NCI-H748 (cell line): ENCODE measurements around the gene SLC41A3.
"Not testable (repeated sequence)": the region's sequence is repeated elsewhere in the genome, so short reads cannot be mapped to it uniquely, and the experiment has no call there.

ENCODE experiments used
- DNase-seq: peaks from one replicate; lab custom pipeline; 2025; ENCODE audit not compliant: unreplicated experiment; lab: John Stamatoyannopoulos, UW

SLC41A3 gene

DNA sequence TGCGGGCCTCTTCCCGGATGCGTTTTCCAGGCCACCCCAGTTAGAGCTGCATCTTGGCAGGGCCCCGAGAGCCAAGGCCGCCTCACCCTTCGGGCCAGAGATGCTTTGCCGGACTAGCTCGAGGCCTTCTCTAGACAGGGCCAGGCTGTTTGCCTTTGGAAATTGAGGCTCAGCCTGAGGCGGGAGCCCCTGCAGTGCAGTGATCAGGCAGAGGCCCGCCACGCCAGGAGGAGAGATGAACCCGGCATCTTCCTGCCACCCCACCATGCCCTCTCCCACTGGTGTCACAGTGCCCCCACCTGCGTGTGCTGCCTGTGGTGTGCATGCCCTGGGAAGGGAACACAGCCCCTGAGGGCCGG lies 123.9 kb downstream of the SLC41A3 start:
- DNase-seq: no peak

DNA sequence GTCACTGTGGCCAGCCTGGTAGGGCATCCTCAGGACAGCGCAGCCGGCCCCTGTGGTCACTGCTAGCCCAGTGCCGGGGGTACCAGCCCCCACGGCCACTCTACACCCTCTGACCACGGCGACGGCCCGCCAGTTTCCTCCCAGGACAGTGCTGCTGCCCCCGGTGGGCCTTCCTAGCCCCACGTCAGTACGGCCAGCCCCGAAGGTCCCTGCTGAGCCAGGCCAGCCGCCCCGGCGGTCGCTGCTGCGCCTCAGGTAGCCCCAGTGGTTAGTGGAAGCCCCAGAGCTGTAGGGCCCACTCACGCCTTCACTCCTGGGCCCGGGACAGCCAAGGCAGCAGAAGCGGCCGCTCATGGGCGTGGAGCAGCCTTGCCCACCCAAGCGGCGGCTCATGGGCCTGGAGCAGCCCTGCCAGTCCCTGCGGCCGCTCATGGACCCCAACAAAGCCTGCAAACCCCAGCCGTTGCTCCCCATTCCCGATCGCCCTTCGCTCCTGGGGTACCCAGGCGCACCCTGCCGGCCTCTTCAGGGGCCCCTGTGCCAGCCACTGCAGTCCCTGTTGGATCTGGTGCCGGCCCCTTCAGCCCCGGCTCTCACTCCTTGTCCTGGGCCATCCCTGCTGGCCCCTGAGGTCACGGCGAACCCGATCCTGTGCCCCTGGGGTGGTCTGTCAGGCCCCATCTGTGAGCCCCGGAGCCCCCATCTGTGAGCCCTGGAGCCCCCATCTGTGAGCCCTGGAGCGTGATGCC lies 124.4 kb downstream of the SLC41A3 start:
- no peak for DNase-seq

DNA sequence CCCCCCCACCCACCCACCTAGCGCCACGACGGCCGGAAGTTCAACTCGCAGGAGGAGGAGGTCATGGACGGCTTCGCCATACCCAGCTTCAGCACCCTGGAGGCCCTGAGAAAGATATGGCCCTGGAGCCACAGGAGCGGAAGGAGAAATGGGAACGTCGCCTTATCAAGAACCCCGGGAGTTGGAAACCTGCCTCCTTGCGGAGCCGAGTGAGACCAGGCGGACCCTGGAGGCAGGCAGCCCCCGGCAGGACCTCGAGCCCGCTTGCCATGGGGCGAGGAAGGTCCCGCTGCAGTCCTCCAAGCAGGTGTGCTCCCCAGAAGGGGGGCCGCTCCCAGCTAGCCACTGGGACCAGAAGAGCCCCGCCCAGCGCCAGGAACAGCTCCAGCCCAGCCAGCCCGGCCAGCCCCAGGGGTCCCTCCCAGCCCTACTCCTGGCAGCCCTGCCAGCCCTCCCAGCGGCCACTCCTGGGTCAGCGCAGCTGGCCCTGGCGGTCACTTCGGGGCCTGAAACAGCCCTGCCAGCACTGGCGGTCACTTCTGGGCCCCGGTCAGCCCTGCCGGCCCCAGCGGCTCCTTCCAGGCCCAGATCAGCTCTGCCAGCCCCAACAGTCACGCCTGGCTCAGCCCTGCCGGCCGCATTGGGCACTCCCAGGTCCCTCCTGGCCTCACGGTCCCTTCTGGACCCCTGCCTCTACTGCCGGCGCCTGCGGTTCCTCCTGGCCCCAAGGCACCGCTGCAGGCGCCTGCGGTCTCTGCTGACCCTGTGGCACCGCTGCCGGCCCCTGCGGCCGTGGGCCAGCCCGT lies 125.2 kb downstream of the SLC41A3 start:
- no peak for DNase-seq

DNA sequence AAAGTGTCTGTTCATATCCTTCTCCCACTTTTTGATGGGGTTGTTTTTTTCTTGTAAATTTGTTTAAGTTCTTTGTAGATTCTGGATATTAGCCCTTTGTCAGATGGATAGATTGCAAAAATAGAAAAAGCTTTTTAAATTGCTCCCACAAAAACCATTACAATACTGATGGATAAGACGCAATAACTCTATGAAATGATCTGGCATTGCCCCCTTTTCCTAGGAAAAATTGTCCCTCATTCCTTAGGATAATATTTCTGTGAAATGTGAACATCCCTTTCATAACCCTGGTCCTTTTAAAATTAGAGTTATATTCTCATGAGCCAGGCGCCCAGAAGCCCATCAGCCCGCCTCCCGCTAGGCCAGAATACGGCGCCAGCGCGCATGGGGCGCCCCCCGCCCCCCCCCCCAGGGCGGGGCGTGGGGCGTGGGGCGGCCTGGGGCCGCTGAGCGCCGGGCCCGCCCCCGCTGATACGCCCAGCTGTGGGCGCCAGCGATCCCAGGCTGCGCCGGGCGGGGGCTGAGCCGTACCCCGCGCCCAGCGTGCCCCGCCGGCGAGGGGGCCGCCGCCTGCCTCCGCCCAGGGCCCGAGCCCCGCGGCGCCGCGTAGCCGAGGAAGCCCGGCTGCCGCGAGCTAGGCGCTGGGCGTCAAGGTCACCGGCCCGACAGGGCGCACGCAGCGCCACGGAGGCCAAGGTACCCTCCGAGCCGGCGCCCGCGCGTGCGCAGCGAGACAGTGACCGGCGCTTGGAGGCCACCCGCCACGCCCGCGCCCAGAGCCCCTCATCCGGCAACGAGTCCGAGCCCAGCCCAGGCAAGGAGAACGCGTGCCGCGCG lies 126.0 kb downstream of the SLC41A3 start:
- no peak for DNase-seq

DNA sequence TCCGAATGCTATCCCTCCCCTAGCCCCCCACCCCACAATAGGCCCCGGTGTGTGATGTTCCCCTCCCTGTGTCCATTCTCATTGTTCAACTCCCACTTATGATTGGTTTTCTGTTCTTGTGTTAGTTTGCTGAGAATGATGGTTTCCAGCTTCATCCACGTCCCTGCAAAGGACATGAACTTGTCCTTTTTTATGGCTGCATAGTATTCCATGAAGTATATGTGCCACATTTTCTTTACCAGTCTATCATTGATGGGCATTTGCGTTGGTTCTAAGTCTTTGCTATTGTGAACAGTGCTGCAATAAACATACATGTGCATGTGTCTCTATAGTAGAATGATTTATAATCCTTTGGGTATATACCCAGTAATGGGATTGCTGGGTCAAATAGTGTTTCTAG lies 126.9 kb downstream of the SLC41A3 start:
- not testable (repeated sequence) for DNase-seq
